Measurements from ENCODE around the gene RBM15B.

GRCh38 chr3:51358981-51359380 is 32.1 kb upstream of the RBM15B start:
- TF ChIP-seq CTCF (IDR thresholded peaks at IDR 0.05) (no peak), SIN3A (IDR thresholded peaks at IDR 0.05; ENCODE audit: borderline replicate concordance, insufficient read depth, low read depth, low read length) (no peak), POLR2AphosphoS5 (IDR thresholded peaks at IDR 0.05; ENCODE audit: low read depth, low read length) (no peak)
- TF ChIP-seq, protein P1, sequence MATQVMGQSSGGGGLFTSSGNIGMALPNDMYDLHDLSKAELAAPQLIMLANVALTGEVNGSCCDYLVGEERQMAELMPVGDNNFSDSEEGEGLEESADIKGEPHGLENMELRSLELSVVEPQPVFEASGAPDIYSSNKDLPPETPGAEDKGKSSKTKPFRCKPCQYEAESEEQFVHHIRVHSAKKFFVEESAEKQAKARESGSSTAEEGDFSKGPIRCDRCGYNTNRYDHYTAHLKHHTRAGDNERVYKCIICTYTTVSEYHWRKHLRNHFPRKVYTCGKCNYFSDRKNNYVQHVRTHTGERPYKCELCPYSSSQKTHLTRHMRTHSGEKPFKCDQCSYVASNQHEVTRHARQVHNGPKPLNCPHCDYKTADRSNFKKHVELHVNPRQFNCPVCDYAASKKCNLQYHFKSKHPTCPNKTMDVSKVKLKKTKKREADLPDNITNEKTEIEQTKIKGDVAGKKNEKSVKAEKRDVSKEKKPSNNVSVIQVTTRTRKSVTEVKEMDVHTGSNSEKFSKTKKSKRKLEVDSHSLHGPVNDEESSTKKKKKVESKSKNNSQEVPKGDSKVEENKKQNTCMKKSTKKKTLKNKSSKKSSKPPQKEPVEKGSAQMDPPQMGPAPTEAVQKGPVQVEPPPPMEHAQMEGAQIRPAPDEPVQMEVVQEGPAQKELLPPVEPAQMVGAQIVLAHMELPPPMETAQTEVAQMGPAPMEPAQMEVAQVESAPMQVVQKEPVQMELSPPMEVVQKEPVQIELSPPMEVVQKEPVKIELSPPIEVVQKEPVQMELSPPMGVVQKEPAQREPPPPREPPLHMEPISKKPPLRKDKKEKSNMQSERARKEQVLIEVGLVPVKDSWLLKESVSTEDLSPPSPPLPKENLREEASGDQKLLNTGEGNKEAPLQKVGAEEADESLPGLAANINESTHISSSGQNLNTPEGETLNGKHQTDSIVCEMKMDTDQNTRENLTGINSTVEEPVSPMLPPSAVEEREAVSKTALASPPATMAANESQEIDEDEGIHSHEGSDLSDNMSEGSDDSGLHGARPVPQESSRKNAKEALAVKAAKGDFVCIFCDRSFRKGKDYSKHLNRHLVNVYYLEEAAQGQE (IDR thresholded peaks at IDR 0.05; ENCODE audit: insufficient read depth in 1 of 2, low read depth in 2 of 2, low read length in 1 of 2) = no peak

All from Panc1 (cell line).